Measurements from ENCODE around the gene SIAH2.

Gene SIAH2, protein sequence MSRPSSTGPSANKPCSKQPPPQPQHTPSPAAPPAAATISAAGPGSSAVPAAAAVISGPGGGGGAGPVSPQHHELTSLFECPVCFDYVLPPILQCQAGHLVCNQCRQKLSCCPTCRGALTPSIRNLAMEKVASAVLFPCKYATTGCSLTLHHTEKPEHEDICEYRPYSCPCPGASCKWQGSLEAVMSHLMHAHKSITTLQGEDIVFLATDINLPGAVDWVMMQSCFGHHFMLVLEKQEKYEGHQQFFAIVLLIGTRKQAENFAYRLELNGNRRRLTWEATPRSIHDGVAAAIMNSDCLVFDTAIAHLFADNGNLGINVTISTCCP

DNA sequence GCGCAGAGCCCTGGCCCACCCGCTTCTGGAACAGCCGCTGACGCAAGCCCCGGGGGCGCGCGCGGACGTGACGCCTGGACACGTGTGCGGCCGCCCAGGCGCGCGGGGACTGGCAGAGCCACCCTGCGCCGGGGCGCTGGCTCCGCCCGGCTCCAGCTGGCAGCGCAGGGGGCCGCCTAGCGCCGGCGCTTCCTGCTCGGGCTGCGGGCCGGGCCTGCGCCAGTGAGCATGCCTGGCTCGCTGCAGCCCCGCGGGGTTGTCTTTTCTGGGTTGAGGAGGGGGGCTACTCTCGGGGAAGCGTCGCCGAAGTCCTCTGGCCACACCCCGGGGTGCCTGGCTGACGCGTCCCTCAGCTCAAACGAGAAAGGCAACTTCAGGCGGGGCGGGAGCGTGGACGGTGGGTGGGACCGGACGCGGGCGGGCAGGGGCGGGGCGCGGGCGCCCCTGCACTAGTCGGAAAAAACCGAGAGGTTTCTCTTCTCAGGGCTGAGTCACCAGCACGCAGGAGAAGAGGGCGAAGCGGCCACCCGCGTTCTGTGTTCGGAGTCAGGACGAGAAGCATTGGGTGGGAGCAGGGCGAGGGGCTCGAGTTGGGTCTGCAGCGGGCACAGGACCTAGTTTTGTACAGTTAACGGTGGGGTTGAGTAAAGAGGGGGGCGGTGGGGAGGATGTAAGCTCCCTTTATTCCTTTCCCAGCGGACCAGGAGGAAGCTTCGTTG is at the start of gene SIAH2:
Gene SIAH2 (minus strand): TSS at position 48 of the 719 bp plus-strand sequence. CDS start 320 bp downstream, outside the sequence.
- Histone ChIP-seq H3K27ac (ENCODE audit: low read length) (peak within 1 kb of the TSS; percentile 99), H3K79me2 (ENCODE audit: low read length) (peaks cover 55% of the 10 kb centered on the region), H3K9ac (ENCODE audit: low read length) (peak within 1 kb of the TSS; percentile 98), H4K20me1 (ENCODE audit: insufficient read depth, low read length) (peaks cover 10% of the 10 kb centered on the region), H3K27me3 (replicated peaks; ENCODE audit: insufficient read depth, low read length) (no peaks in the 10 kb centered on the region), H3K4me2 (ENCODE audit: low read depth, low read length) (peak within 1 kb of the TSS; percentile 89), H3F3A (ENCODE audit: insufficient read depth, low read length) (peaks cover 42% of the 10 kb centered on the region), H3K4me1 (ENCODE audit: low read length) (peaks cover 46% of the 10 kb centered on the region), H2AFZ (ENCODE audit: low read length) (peak within 1 kb of the TSS; percentile 53), H3K36me3 (replicated peaks; ENCODE audit: insufficient read depth, low read length) (no peaks in the 10 kb centered on the region), H3K9me2 (replicated peaks; ENCODE audit: insufficient read depth, low read length) (no peaks in the 10 kb centered on the region), H3K9me3 (replicated peaks; ENCODE audit: insufficient read depth, low read length) (no peaks in the 10 kb centered on the region), H3K4me3 (ENCODE audit: low read length) (peak within 1 kb of the TSS; percentile 95)
- TF ChIP-seq EZH2phosphoT487 (IDR thresholded peaks at IDR 0.05; ENCODE audit: low read length): no peak
- TF ChIP-seq EZH2 (optimal IDR thresholded peaks at IDR 0.05; ENCODE audit: low read depth, low read length): no peak
- TF ChIP-seq, protein P1, sequence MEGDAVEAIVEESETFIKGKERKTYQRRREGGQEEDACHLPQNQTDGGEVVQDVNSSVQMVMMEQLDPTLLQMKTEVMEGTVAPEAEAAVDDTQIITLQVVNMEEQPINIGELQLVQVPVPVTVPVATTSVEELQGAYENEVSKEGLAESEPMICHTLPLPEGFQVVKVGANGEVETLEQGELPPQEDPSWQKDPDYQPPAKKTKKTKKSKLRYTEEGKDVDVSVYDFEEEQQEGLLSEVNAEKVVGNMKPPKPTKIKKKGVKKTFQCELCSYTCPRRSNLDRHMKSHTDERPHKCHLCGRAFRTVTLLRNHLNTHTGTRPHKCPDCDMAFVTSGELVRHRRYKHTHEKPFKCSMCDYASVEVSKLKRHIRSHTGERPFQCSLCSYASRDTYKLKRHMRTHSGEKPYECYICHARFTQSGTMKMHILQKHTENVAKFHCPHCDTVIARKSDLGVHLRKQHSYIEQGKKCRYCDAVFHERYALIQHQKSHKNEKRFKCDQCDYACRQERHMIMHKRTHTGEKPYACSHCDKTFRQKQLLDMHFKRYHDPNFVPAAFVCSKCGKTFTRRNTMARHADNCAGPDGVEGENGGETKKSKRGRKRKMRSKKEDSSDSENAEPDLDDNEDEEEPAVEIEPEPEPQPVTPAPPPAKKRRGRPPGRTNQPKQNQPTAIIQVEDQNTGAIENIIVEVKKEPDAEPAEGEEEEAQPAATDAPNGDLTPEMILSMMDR (IDR thresholded peaks at IDR 0.05; ENCODE audit: low read length): no peak
- peak; percentile 96 for DNase-seq

DNA sequence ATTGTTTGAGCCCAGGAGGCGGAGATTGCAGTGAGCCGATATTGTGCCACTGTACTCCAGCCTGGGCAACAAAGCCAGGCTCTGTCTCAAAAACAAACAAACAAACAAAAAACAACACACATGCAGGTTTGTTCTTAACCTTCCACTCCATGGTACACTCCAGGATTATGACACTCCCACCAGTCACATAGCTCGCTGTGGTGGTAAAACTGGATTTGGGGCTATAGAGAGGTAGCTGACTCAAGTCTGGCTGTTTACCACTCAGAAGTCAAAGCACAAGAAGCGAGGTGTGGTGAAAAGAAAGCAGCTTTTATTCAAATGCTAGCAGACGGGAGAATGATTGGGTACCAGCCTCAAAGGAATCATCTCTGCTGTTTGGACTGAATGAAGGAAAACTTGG is 49.0 kb upstream of the SIAH2 start:
- Histone ChIP-seq H3K9ac (ENCODE audit: low read length) (no peak overlapping the region), H3K9me2 (replicated peaks; ENCODE audit: insufficient read depth, low read length) (no peaks in the 10 kb centered on the region), H3K9me3 (replicated peaks; ENCODE audit: insufficient read depth, low read length) (no peaks in the 10 kb centered on the region), H3K4me3 (ENCODE audit: low read length) (no peak overlapping the region), H3K27ac (ENCODE audit: low read length) (no peak overlapping the region), H3K4me1 (ENCODE audit: low read length) (no peaks in the 10 kb centered on the region), H3K27me3 (replicated peaks; ENCODE audit: insufficient read depth, low read length) (no peaks in the 10 kb centered on the region), H3K4me2 (ENCODE audit: low read depth, low read length) (no peak overlapping the region), H4K20me1 (ENCODE audit: insufficient read depth, low read length) (no peaks in the 10 kb centered on the region), H3F3A (ENCODE audit: insufficient read depth, low read length) (no peaks in the 10 kb centered on the region), H2AFZ (ENCODE audit: low read length) (no peak overlapping the region), H3K79me2 (ENCODE audit: low read length) (no peaks in the 10 kb centered on the region), H3K36me3 (replicated peaks; ENCODE audit: insufficient read depth, low read length) (no peaks in the 10 kb centered on the region)
- TF ChIP-seq, protein P1 (IDR thresholded peaks at IDR 0.05; ENCODE audit: low read length): no peak
- TF ChIP-seq EZH2phosphoT487 (IDR thresholded peaks at IDR 0.05; ENCODE audit: low read length) (no peak), EZH2 (optimal IDR thresholded peaks at IDR 0.05; ENCODE audit: low read depth, low read length) (no peak)
- DNase-seq: no peak

DNA sequence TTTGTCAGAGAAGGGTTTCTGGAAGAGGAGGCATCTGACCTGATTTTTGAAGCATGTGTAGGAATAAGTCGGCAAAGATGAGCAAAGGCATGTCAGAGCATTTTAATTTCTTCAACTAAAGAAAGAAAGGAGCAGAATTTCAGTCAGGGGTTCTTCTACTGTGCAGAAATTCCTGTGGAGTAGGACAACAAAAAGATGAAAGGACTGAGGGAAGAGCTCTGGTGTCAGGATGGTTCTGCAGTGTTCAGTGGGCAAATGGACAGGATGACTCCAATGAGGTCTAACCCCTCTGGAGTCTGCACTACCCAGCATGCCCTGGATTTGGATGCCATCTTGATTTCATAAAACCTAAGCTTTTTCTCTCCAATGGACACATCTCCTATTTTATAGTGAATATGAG is 47.7 kb upstream of the SIAH2 start:
- H3F3A ChIP-seq (ENCODE audit: insufficient read depth, low read length): no peaks in the 10 kb centered on the region
- no peak overlapping the region for H3K27ac ChIP-seq (ENCODE audit: low read length)
- no peaks in the 10 kb centered on the region for H4K20me1 ChIP-seq (ENCODE audit: insufficient read depth, low read length)
- DNase-seq: no peak
- no peak overlapping the region for H3K4me3 ChIP-seq (ENCODE audit: low read length)
- H3K9me3 ChIP-seq (replicated peaks; ENCODE audit: insufficient read depth, low read length): no peaks in the 10 kb centered on the region
- H3K27me3 ChIP-seq (replicated peaks; ENCODE audit: insufficient read depth, low read length): no peaks in the 10 kb centered on the region
- H3K36me3 ChIP-seq (replicated peaks; ENCODE audit: insufficient read depth, low read length): no peaks in the 10 kb centered on the region
- no peak overlapping the region for H3K4me2 ChIP-seq (ENCODE audit: low read depth, low read length)
- no peak overlapping the region for H3K9ac ChIP-seq (ENCODE audit: low read length)
- TF ChIP-seq EZH2phosphoT487 (IDR thresholded peaks at IDR 0.05; ENCODE audit: low read length) (no peak), EZH2 (optimal IDR thresholded peaks at IDR 0.05; ENCODE audit: low read depth, low read length) (no peak)
- TF ChIP-seq, protein P1 (IDR thresholded peaks at IDR 0.05; ENCODE audit: low read length): no peak
- no peaks in the 10 kb centered on the region for H3K9me2 ChIP-seq (replicated peaks; ENCODE audit: insufficient read depth, low read length)
- no peaks in the 10 kb centered on the region for H3K79me2 ChIP-seq (ENCODE audit: low read length)
- no peaks in the 10 kb centered on the region for H3K4me1 ChIP-seq (ENCODE audit: low read length)
- no peak overlapping the region for H2AFZ ChIP-seq (ENCODE audit: low read length)

Measured in MM.1S (cell line).